ENCODE measurements around the gene KRTCAP2.

DNA sequence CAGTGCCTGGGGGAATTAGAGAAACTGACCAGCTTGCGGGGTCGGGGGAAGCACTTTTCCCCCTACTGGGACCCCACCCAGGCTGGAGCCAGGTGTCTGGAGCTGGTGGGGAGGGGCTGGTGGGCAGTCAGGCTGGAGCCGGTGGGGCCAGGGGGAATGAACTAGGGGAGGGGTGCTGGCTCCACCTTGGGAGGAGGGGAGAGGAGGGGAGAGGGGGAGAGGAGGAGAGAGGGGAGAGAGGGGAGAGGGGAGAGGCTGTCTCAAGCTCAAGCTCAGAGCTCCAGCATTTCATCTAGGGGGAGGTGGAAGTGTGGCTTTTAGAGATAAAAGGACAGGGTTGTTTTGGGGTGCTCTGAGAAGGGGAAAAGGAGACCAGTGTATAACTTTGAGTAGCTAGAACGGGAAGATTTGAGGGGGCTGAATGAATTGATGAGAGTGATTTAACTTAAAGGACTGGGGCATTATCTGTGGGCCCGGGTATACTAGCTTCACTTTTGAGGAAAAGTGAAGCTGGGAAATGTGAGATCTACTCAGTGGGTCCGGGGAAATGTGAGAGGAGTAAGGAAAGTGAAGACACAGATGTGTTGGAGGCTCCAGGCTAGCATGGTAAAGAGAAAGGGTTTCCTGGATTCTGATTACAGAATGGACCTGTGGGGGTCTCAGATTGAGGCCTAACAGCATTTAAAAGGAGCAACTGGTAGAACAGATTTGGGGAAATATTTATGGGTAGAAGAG, 42.7 kb downstream of the KRTCAP2 start:
- TF ChIP-seq CTCF (IDR thresholded peaks at IDR 0.05) (no peak), POLR2A (IDR thresholded peaks at IDR 0.05; ENCODE audit: low read depth) (peak; percentile 8), POLR2AphosphoS5 (IDR thresholded peaks at IDR 0.05) (no peak), EP300 (IDR thresholded peaks at IDR 0.05) (no peak)
